HG03064 (cell line): ENCODE data around the gene IDI1.
"Not testable (repeated sequence)": the region's sequence is repeated elsewhere in the genome, so short reads cannot be mapped to it uniquely, and the experiment has no call there.

ENCODE experiments used
- ATAC-seq: cut with Tn5 transposase; IDR thresholded peaks from one replicate; pipeline ENCODE4 v1.9.1; 2021; ENCODE audit warnings: low read depth; ENCODE audit not compliant: unreplicated experiment

Gene IDI1

GRCh38 chr10:1036341-1036791 is 12.6 kb downstream of the IDI1 start:
- ATAC-seq = no peak

- no peak for ATAC-seq
Observed at GRCh38 chr10:1035201-1035600, 13.7 kb downstream of the IDI1 start.

GRCh38 chr10:1034758-1035157 is 14.2 kb downstream of the IDI1 start:
- ATAC-seq = no peak

GRCh38 chr10:1033601-1034000 is 15.3 kb downstream of the IDI1 start:
- ATAC-seq = no peak

GRCh38 chr10:1029838-1030237 is 19.1 kb downstream of the IDI1 start:
- ATAC-seq = no peak

GRCh38 chr10:1026578-1026977 is 22.3 kb downstream of the IDI1 start:
- ATAC-seq = no peak

- ATAC-seq = no peak
Observed at GRCh38 chr10:1025683-1026082, 23.2 kb downstream of the IDI1 start, which contains the start of gene IDI2. TSS of gene IDI2 (minus strand) at chr10:1025859. CDS start at chr10:1024723, 1,136 bp downstream.

GRCh38 chr10:1024103-1024502 is 24.8 kb downstream of the IDI1 start:
- no peak for ATAC-seq

- no peak for ATAC-seq
Observed at GRCh38 chr10:1022413-1022812, 26.5 kb downstream of the IDI1 start.

GRCh38 chr10:1020958-1021357 is 28.0 kb downstream of the IDI1 start:
- ATAC-seq = no peak

GRCh38 chr10:1020460-1020859 is 28.5 kb downstream of the IDI1 start:
- ATAC-seq = no peak

- ATAC-seq = no peak
Observed at GRCh38 chr10:1019362-1019761, 29.6 kb downstream of the IDI1 start.

GRCh38 chr10:1015688-1016087 is 33.2 kb downstream of the IDI1 start:
- ATAC-seq = no peak

GRCh38 chr10:1011696-1012095 is 37.2 kb downstream of the IDI1 start:
- no peak for ATAC-seq

- ATAC-seq = no peak
Observed at GRCh38 chr10:1010703-1011102, 38.2 kb downstream of the IDI1 start.

- ATAC-seq = not testable (repeated sequence)
Observed at GRCh38 chr10:1009947-1010346, 39.0 kb downstream of the IDI1 start.

- no peak for ATAC-seq
Observed at GRCh38 chr10:1009071-1009494, 39.8 kb downstream of the IDI1 start.

- no peak for ATAC-seq
Observed at GRCh38 chr10:1007583-1007982, 41.3 kb downstream of the IDI1 start.

- ATAC-seq = no peak
Observed at GRCh38 chr10:1006573-1006972, 42.3 kb downstream of the IDI1 start.

- no peak for ATAC-seq
Observed at GRCh38 chr10:1003884-1004670, 44.8 kb downstream of the IDI1 start.

- ATAC-seq = no peak
Observed at GRCh38 chr10:1002425-1003006, 46.4 kb downstream of the IDI1 start.
